Measurements from ENCODE around the gene ADPRHL1. TPM values are rescaled to one million over a fixed set of nuclear protein-coding genes. Genes with fewer than 3 reads are reported as not detected.
A peak's percentile ranks its signal among the peaks of the same experiment; 100 is the strongest.
"Not testable (repeated sequence)": the region's sequence is repeated elsewhere in the genome, so short reads cannot be mapped to it uniquely, and the experiment has no call there.

Gene ADPRHL1
- total and polyA plus RNA-seq, 5 donors from 2014 or later: 0.24 to 0.64 (median 0.56) TPM; not detected in 1

DNA sequence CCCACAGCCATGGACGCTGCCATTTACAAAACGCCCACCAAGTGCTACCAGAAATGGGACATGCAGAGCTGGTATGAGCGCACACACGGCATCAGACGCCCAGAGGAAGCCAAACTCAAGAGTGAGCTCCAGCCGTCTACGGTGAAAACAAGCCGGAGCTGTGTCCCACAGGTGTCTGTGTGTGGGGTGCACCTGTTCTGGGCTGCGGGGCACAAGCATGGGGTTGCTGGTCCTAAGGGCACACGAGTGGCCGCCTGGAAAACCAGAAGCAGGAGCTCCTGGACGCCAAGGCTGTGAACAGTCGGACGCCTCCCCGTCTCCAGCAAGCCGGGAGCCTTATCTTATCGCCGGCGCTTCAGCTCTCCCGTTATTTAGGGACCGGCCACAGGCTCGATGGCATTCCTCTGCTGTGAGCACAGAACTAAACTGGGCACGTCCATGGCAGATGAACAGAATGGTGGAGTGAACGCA lies 1.3 kb downstream of the ADPRHL1 start:
- Mint-ChIP-seq H3K27me3 (no peaks in the 10 kb centered on the region), H3K4me3 (no peak overlapping the region), H3K4me1 (peaks cover 0 to 5% (median 0%) of the 10 kb centered on the region in 4 donors), H3K9me3 (no peaks in the 10 kb centered on the region), H3K36me3 (peaks cover 22% of the 10 kb centered on the region), H3K27ac (no peak overlapping the region)
- no peak overlapping the region for H3K4me3 ChIP-seq (ENCODE audit: low read depth, low read length)
- H3K27ac ChIP-seq (ENCODE audit: insufficient read depth, low read length, poor library complexity, severe bottlenecking): no peak overlapping the region
- peaks cover 5% of the 10 kb centered on the region for H3K36me3 ChIP-seq (ENCODE audit: control insufficient read depth, insufficient read depth, low read length)
- no peaks in the 10 kb centered on the region for H3K9me3 ChIP-seq (ENCODE audit: control insufficient read depth in 2 of 2, low read length in 2 of 2)
- no peaks in the 10 kb centered on the region for H3K27me3 ChIP-seq (ENCODE audit: control insufficient read depth, insufficient read depth, low read length)
- H3K4me1 ChIP-seq (ENCODE audit: control insufficient read depth, insufficient read depth, low read length, poor library complexity, severe bottlenecking): no peaks in the 10 kb centered on the region
- ATAC-seq (ENCODE audit: low read depth in 2 of 2) (no peak), DNase-seq (no peak)

DNA sequence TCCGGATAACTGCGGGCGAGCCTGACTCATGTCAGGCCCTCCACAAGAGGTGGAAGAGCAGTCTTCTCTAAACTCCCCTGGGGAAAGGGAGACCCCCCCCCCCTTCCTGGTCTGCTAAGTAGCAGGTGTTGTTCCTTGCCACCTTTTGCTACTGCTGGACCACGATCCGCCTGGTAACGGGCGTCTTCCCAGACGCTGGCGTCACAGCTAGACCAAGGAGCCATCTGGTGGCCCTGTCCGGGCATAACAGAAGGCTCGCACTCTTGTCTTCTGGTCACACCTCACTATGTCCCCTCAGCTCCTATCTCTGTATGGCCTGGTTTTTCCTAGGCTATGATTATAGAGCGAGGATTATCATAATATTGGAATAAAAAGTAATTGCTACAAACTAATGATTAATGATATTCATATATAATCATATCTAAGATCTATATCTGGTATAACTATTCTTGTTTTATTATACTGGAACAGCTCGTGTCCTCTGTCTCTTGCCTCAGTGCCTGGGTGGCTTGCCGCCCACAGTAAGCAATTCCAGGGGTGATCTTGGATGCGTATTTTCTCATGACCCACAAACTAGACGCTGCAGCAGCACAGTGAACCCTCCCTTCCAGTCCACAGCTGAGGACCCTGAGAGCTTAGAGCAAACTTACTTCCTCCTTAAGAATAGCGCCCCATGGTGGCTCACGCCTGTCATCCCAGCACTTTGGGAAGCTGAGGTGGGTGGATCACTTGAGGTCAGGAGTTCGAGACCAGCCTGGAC lies 2.2 kb downstream of the ADPRHL1 start:
- not testable (repeated sequence) for H3K36me3 ChIP-seq (ENCODE audit: control insufficient read depth, insufficient read depth, low read length); H3K27me3 ChIP-seq (ENCODE audit: control insufficient read depth, insufficient read depth, low read length); H3K4me1 ChIP-seq (ENCODE audit: control insufficient read depth, insufficient read depth, low read length, poor library complexity, severe bottlenecking); H3K9me3 Mint-ChIP-seq; ATAC-seq (ENCODE audit: low read depth in 2 of 2); H3K9me3 ChIP-seq (ENCODE audit: control insufficient read depth in 2 of 2, low read length in 2 of 2); H3K27ac Mint-ChIP-seq; DNase-seq; H3K27ac ChIP-seq (ENCODE audit: insufficient read depth, low read length, poor library complexity, severe bottlenecking); H3K27me3 Mint-ChIP-seq; H3K4me1 Mint-ChIP-seq; H3K4me3 ChIP-seq (ENCODE audit: low read depth, low read length); H3K4me3 Mint-ChIP-seq
- H3K36me3 Mint-ChIP-seq: peaks cover 22% of the 10 kb centered on the region

DNA sequence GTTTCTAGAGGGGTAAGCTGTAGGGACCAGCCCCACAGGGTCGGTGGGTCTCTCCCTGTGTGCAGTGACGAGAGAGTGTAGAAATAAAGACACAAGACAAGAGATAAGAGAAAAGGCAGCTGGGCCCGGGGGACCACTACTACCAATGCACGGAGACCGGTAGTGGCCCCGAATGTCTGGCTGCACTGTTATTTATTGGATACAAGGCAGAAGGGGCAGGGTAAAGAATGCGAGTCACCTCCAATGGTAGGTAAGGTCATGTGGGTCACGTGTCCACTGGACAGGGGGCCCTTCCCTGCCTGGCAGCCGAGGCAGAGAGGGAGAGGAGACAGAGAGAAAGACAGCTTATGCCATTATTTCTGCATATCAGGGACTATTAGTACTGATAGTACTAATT lies 2.9 kb downstream of the ADPRHL1 start:
- not testable (repeated sequence) for H3K4me3 Mint-ChIP-seq

DNA sequence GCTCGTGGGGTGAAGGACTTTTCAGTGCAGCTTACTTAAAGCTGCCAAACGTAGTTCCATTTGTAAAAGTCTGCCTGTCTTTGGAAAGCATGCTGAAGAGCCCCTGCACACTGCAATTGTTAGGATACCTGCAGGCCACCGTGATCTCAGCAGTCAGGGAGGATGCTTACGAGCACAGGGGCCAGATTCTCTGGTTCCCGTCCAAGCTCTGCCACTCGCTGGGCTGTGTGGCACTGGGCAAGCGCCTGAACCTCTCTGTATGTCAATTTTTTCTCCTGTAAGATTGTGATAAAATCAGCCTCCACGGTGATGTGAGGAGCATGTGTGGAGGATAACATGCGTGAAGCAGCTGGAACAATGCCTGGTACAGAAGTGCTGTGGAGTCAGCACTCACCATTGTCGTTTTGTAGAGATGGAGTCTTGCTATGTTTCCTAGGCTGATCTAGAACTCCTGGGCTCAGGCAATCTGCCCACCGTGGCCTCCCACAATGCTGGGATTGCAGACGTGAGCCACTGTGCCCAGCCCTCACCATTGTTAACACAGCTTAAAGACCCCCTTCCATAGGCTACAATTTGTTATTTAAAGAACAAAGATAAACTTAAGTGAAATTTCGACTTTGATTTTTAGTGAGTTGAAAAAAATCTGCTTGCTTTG lies 3.5 kb downstream of the ADPRHL1 start:
- ATAC-seq (ENCODE audit: low read depth in 2 of 2) (no peak), DNase-seq (no peak)
- H3K36me3 Mint-ChIP-seq: peaks cover 16% of the 10 kb centered on the region
- H3K4me1 Mint-ChIP-seq: peaks cover 0 to 5% (median under 1%) of the 10 kb centered on the region in 4 donors
- peak overlapping the region; percentile 7 to 91 (median 73) for H3K27ac Mint-ChIP-seq
- Histone ChIP-seq H3K27me3 (ENCODE audit: control insufficient read depth, insufficient read depth, low read length) (no peaks in the 10 kb centered on the region), H3K27ac (ENCODE audit: insufficient read depth, low read length, poor library complexity, severe bottlenecking) (no peak overlapping the region), H3K36me3 (ENCODE audit: control insufficient read depth, insufficient read depth, low read length) (no peaks in the 10 kb centered on the region), H3K9me3 (ENCODE audit: control insufficient read depth in 2 of 2, low read length in 2 of 2) (no peaks in the 10 kb centered on the region), H3K4me1 (ENCODE audit: control insufficient read depth, insufficient read depth, low read length, poor library complexity, severe bottlenecking) (no peaks in the 10 kb centered on the region), H3K4me3 (ENCODE audit: low read depth, low read length) (no peak overlapping the region)
- no peaks in the 10 kb centered on the region for H3K9me3 Mint-ChIP-seq
- H3K27me3 Mint-ChIP-seq: no peaks in the 10 kb centered on the region
- H3K4me3 Mint-ChIP-seq: peak overlapping the region in 1 of 4 donors; percentile 53

More for the DNA sequence above, 2.9 kb downstream of the ADPRHL1 start:
- not testable (repeated sequence) for H3K27me3 Mint-ChIP-seq; ATAC-seq (ENCODE audit: low read depth in 2 of 2); H3K4me3 ChIP-seq (ENCODE audit: low read depth, low read length); H3K36me3 ChIP-seq (ENCODE audit: control insufficient read depth, insufficient read depth, low read length); H3K27ac ChIP-seq (ENCODE audit: insufficient read depth, low read length, poor library complexity, severe bottlenecking); H3K27me3 ChIP-seq (ENCODE audit: control insufficient read depth, insufficient read depth, low read length); H3K4me1 ChIP-seq (ENCODE audit: control insufficient read depth, insufficient read depth, low read length, poor library complexity, severe bottlenecking); DNase-seq; H3K9me3 Mint-ChIP-seq; H3K9me3 ChIP-seq (ENCODE audit: control insufficient read depth in 2 of 2, low read length in 2 of 2); H3K4me1 Mint-ChIP-seq
- Mint-ChIP-seq H3K36me3 (peaks cover 19% of the 10 kb centered on the region), H3K27ac (peak overlapping the region in 1 of 3 donors; percentile 73)

DNA sequence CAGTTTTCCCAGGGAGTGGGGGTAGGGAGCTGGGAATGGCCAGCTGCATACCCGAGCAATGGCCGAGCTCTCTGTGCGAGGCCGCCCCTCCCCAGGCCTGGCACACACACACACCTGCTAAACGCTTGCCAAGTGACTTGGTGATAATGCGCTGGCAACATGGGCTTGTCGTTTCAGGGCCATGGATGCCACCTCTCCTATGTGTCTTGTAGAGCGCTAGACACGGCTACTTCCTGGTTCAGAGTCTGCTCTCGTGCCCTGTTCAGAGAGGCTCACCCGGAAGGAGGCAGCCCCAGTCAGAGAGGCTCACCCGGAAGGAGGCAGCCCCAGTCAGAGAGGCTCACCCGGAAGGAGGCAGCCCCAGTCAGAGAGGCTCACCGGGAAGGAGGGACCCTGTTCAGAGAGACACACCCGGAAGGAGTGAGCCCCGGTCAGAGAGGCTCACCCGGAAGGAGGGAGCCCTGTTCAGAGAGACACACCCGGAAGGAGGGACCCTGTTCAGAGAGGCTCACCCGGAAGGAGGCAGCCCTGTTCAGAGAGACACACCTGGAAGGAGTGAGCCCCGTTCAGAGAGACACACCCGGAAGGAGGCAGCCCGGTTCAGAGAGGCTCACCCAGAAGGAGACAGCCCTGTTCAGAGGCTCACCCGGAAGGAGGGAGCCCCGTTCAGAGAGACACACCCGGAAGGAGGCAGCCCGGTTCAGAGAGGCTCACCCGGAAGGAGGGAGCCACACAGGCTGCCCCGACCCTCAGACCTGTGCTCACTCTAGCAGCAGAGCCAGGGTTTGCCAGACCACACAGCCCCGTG lies 4.2 kb downstream of the ADPRHL1 start:
- peaks cover 0 to 5% (median under 1%) of the 10 kb centered on the region in 4 donors for H3K4me1 Mint-ChIP-seq
- peaks cover 12% of the 10 kb centered on the region for H3K36me3 Mint-ChIP-seq
- no peaks in the 10 kb centered on the region for H3K9me3 Mint-ChIP-seq
- peak; percentile 42 to 80 for ATAC-seq (ENCODE audit: low read depth in 2 of 2)
- no peaks in the 10 kb centered on the region for H3K27me3 ChIP-seq (ENCODE audit: control insufficient read depth, insufficient read depth, low read length)
- no peak overlapping the region for H3K4me3 ChIP-seq (ENCODE audit: low read depth, low read length)
- no peaks in the 10 kb centered on the region for H3K27me3 Mint-ChIP-seq
- no peak overlapping the region for H3K27ac ChIP-seq (ENCODE audit: insufficient read depth, low read length, poor library complexity, severe bottlenecking)
- H3K4me3 Mint-ChIP-seq: peak overlapping the region in 1 of 4 donors; percentile 53
- H3K9me3 ChIP-seq (ENCODE audit: control insufficient read depth in 2 of 2, low read length in 2 of 2): no peaks in the 10 kb centered on the region
- peak; percentile 7 to 69 (median 53) for DNase-seq
- H3K36me3 ChIP-seq (ENCODE audit: control insufficient read depth, insufficient read depth, low read length): no peaks in the 10 kb centered on the region
- no peaks in the 10 kb centered on the region for H3K4me1 ChIP-seq (ENCODE audit: control insufficient read depth, insufficient read depth, low read length, poor library complexity, severe bottlenecking)
- H3K27ac Mint-ChIP-seq: peak overlapping the region in 2 of 3 donors; percentile 73 to 91

DNA sequence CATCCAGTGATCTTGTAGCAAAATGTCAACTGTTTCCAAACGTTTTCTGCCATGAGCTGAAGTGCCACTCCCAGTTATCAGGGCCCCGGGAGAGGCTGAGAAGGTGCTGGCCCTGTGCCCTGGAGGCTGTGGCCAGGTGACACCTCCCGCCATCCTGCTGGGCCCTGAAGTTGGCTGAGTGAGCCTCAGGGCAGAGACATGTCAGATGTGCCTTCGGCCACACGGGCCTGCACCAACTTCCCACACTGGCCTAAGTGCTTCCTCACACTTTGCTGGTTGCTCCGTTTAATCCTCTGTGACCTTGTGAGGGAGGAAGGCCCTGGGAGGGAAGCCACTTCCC lies 4.8 kb downstream of the ADPRHL1 start:
- Mint-ChIP-seq H3K36me3 (peaks cover 8% of the 10 kb centered on the region), H3K4me1 (peaks cover 0 to 5% (median under 1%) of the 10 kb centered on the region in 4 donors), H3K9me3 (no peaks in the 10 kb centered on the region), H3K4me3 (no peak overlapping the region), H3K27me3 (no peaks in the 10 kb centered on the region), H3K27ac (no peak overlapping the region)
- ATAC-seq (ENCODE audit: low read depth in 2 of 2): no peak
- no peaks in the 10 kb centered on the region for H3K4me1 ChIP-seq (ENCODE audit: control insufficient read depth, insufficient read depth, low read length, poor library complexity, severe bottlenecking)
- H3K27ac ChIP-seq (ENCODE audit: insufficient read depth, low read length, poor library complexity, severe bottlenecking): no peak overlapping the region
- no peak overlapping the region for H3K4me3 ChIP-seq (ENCODE audit: low read depth, low read length)
- H3K36me3 ChIP-seq (ENCODE audit: control insufficient read depth, insufficient read depth, low read length): no peaks in the 10 kb centered on the region
- no peaks in the 10 kb centered on the region for H3K27me3 ChIP-seq (ENCODE audit: control insufficient read depth, insufficient read depth, low read length)
- no peak for DNase-seq
- H3K9me3 ChIP-seq (ENCODE audit: control insufficient read depth in 2 of 2, low read length in 2 of 2): no peaks in the 10 kb centered on the region

DNA sequence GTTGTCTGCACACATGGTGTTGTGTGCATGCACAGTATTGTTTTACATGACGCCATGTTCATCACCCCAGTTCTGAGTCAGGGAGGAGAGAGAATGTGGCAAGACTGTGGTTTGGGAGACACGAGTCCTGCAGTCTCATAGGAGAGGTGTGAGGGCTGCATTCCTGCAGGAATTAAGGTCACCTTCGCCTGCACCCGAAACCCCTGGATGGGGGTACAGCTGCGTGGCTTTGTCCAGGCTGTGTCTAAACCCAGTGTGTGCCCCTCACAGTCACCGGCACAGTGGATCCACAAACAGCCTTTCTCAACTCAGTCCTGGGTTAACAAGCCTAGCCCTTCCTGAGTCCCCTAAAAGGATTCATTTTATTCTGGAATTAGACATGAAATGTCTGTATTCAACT lies 5.7 kb downstream of the ADPRHL1 start:
- Mint-ChIP-seq H3K4me3 (no peak overlapping the region), H3K9me3 (peaks cover 0 to 1% (median 0%) of the 10 kb centered on the region in 7 donors), H3K36me3 (peaks cover 9% of the 10 kb centered on the region), H3K4me1 (peaks cover 0 to 2% (median under 1%) of the 10 kb centered on the region in 4 donors), H3K27ac (no peak overlapping the region), H3K27me3 (no peaks in the 10 kb centered on the region)
- DNase-seq: no peak
- no peak for ATAC-seq (ENCODE audit: low read depth in 2 of 2)
- H3K27me3 ChIP-seq (ENCODE audit: control insufficient read depth, insufficient read depth, low read length): no peaks in the 10 kb centered on the region
- H3K36me3 ChIP-seq (ENCODE audit: control insufficient read depth, insufficient read depth, low read length): no peaks in the 10 kb centered on the region
- H3K27ac ChIP-seq (ENCODE audit: insufficient read depth, low read length, poor library complexity, severe bottlenecking): no peak overlapping the region
- no peak overlapping the region for H3K4me3 ChIP-seq (ENCODE audit: low read depth, low read length)
- H3K4me1 ChIP-seq (ENCODE audit: control insufficient read depth, insufficient read depth, low read length, poor library complexity, severe bottlenecking): no peaks in the 10 kb centered on the region
- H3K9me3 ChIP-seq (ENCODE audit: control insufficient read depth in 2 of 2, low read length in 2 of 2): no peaks in the 10 kb centered on the region

All from CD4-positive, CD25-positive, alpha-beta regulatory T cell (primary cell).